HG03439 (cell line): Measurements from ENCODE around the gene SLC25A38.
A peak's percentile ranks its signal among the peaks of the same experiment; 100 is the strongest.
"Not testable (repeated sequence)": the region's sequence is repeated elsewhere in the genome, so short reads cannot be mapped to it uniquely, and the experiment has no call there.

Source experiments
- ATAC-seq: cut with Tn5 transposase; IDR thresholded peaks from one replicate; pipeline ENCODE4 v1.9.1; 2021; ENCODE audit warnings: mild to moderate bottlenecking, moderate library complexity; ENCODE audit not compliant: unreplicated experiment

Gene SLC25A38

GRCh38 chr3:39383045-39383880 is at the start of gene SLC25A38:
Gene SLC25A38, plus strand, starts transcription at chr3:39383370. Its CDS starts 355 bp downstream, at chr3:39383725.
- ATAC-seq = peak; percentile 75

- no peak for ATAC-seq
These were observed 49.6 kb upstream of the SLC25A38 start for GRCh38 chr3:39333607-39334006.

GRCh38 chr3:39334205-39334604 is 49.0 kb upstream of the SLC25A38 start:
- ATAC-seq = no peak

GRCh38 chr3:39338201-39338600 is 45.0 kb upstream of the SLC25A38 start:
- no peak for ATAC-seq

GRCh38 chr3:39339086-39339485 is 44.1 kb upstream of the SLC25A38 start:
- no peak for ATAC-seq

- no peak for ATAC-seq
These were observed 40.0 kb upstream of the SLC25A38 start for GRCh38 chr3:39343076-39343717.

GRCh38 chr3:39343760-39344159 is 39.4 kb upstream of the SLC25A38 start:
- ATAC-seq = no peak

- ATAC-seq = no peak
These were observed 38.3 kb upstream of the SLC25A38 start for GRCh38 chr3:39344746-39345344.

GRCh38 chr3:39346785-39347585 is 36.2 kb upstream of the SLC25A38 start:
- no peak for ATAC-seq

GRCh38 chr3:39347586-39347876 is 35.6 kb upstream of the SLC25A38 start:
- ATAC-seq = no peak

- ATAC-seq = no peak
These were observed 34.1 kb upstream of the SLC25A38 start for GRCh38 chr3:39349080-39349479.

- ATAC-seq = no peak
These were observed 32.5 kb upstream of the SLC25A38 start for GRCh38 chr3:39350714-39351113.

- ATAC-seq = not testable (repeated sequence)
These were observed 32.0 kb upstream of the SLC25A38 start for GRCh38 chr3:39351134-39351533.

GRCh38 chr3:39353168-39353927 is 29.8 kb upstream of the SLC25A38 start:
- ATAC-seq = not testable (repeated sequence)

- ATAC-seq = no peak
These were observed 24.8 kb upstream of the SLC25A38 start for GRCh38 chr3:39358333-39358732.

- ATAC-seq = no peak
These were observed 21.8 kb upstream of the SLC25A38 start for GRCh38 chr3:39361252-39361927.

GRCh38 chr3:39362192-39362591 is 21.0 kb upstream of the SLC25A38 start:
- no peak for ATAC-seq

GRCh38 chr3:39362812-39363211 is 20.4 kb upstream of the SLC25A38 start:
- ATAC-seq = no peak

GRCh38 chr3:39370450-39370849 is 12.7 kb upstream of the SLC25A38 start:
- not testable (repeated sequence) for ATAC-seq

- ATAC-seq = no peak
These were observed 10.3 kb upstream of the SLC25A38 start for GRCh38 chr3:39372833-39373232.
